ENCODE measurements around the gene TGOLN2. TPM values are rescaled to one million over a fixed set of nuclear protein-coding genes. Genes with fewer than 3 reads are reported as not detected.

The TGOLN2 gene
- total RNA-seq, 4 donors from 2014 or later, result 112 to 151 (median 128) TPM

DNA sequence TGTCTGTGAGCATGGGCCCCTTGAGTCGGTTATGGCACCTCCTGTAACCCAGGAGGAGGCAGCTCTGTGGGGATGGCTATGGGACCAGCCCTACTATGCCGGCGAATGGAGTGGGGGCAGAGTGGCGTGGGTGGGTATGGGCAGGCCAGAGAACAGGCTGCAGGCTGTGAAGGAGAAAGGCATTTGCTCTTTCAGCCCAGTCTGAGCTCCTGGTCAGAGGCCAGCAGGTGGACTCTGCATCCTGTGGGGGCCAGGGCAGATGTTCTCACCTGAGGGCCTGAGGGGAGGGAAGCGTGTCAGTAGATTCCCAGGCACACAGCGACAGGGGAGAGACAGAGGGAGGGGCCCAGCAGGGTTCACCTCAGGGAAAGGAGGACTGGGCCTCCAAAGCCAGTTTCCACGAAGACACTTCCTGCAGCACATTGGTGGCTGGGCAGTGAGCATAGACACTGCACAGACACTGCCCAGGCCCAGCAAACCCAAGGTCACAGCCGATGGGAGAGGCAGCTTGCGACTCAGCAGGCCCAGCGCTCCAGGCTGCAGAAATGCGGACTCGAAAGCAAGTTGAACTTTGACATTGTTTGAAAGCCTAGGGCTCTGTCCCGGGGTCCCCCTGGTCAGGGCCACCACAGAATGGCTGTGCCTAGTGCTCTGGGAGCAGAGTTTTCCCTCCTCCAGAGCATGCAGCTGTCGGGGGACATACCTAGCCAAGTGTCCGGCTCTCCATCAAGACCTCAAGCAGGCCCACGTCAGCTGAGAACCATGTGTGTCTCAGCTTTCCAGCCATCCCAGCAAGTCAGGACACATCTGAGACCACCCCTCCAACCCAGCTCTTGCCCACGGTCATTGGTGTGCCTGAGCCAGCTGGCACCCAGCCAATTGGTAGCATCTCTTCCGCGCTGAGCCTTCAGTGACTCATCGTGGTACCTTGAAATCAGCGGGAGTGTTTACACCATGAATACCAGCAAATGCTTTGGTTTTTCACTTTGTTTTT, 53.8 kb downstream of the TGOLN2 start:
- no peak for ATAC-seq (ENCODE audit: low FRiP score)
- DNase-seq (ENCODE audit: low spot score), result no peak
- TF ChIP-seq, protein P1, sequence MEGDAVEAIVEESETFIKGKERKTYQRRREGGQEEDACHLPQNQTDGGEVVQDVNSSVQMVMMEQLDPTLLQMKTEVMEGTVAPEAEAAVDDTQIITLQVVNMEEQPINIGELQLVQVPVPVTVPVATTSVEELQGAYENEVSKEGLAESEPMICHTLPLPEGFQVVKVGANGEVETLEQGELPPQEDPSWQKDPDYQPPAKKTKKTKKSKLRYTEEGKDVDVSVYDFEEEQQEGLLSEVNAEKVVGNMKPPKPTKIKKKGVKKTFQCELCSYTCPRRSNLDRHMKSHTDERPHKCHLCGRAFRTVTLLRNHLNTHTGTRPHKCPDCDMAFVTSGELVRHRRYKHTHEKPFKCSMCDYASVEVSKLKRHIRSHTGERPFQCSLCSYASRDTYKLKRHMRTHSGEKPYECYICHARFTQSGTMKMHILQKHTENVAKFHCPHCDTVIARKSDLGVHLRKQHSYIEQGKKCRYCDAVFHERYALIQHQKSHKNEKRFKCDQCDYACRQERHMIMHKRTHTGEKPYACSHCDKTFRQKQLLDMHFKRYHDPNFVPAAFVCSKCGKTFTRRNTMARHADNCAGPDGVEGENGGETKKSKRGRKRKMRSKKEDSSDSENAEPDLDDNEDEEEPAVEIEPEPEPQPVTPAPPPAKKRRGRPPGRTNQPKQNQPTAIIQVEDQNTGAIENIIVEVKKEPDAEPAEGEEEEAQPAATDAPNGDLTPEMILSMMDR (IDR thresholded peaks at IDR 0.05), result no peak

DNA sequence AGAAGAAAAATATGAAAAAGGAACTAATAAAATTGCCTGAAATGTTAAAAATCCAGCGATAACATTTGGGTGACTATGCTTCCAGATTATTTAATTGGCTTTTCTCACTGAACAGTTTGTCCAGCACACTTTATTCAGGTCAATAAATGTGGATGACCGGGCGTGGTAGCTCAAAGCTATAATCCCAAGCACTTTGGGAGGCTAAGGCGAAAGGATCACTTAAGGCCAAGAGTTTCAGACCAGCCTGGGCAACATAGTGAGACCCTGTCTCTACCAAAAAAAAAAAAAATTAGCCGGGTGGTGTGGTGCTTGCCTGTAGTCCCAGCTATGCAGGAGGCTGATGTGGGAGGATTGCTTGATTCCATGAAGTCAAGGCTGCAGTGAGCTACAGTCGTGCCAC, 55.4 kb downstream of the TGOLN2 start:
- TF ChIP-seq, protein P1 (IDR thresholded peaks at IDR 0.05), result no peak
- ATAC-seq (ENCODE audit: low FRiP score) (no peak), DNase-seq (ENCODE audit: low spot score) (no peak)

- TF ChIP-seq, protein P1 (IDR thresholded peaks at IDR 0.05), result no peak
- ATAC-seq (ENCODE audit: low FRiP score) (no peak), DNase-seq (ENCODE audit: low spot score) (no peak)
Observed at GRCh38 chr2:85269959-85270358, 57.8 kb downstream of the TGOLN2 start.

Small RNA genes within 50 kb of the gene (small RNA-seq; reads per million reads assigned to genes)
- gene AC062037.1 (not detected), gene RF00019 (not detected), gene RN7SL113P (not detected)

Other genes starting within 250 kb of the TGOLN2 start
- gene TCF7L1, start 194.6 kb downstream of the TGOLN2 start, total RNA-seq, result 10 to 100 TPM in 1 of 4 donors, 1 to 10 TPM in 3; 2.1 to 14.0 (median 3.9) TPM
- 100 to 1,000 TPM; 153 to 436 (median 303) TPM for gene RETSAT, start 26.5 kb upstream of the TGOLN2 start, total RNA-seq
- gene ELMOD3, start 26.8 kb upstream of the TGOLN2 start, total RNA-seq, result 10 to 100 TPM; 42.2 to 83.8 (median 67.9) TPM
- gene CAPG, start 82.4 kb upstream of the TGOLN2 start, total RNA-seq, result 100 to 1,000 TPM in 2 of 4 donors, 10 to 100 TPM in 2; 32.3 to 190 (median 99.5) TPM
- not detected for gene SH2D6, start 90.7 kb upstream of the TGOLN2 start, total RNA-seq
- 1,000 to 10,000 TPM in 1 of 4 donors, 100 to 1,000 TPM in 3; 223 to 1,046 (median 437) TPM for gene MAT2A, start 211.2 kb upstream of the TGOLN2 start, total RNA-seq
- gene GGCX, start 233.5 kb upstream of the TGOLN2 start, total RNA-seq, result 10 to 100 TPM; 24.7 to 44.1 (median 39.8) TPM
- 10 to 100 TPM; 23.3 to 48.7 (median 46.1) TPM for gene VAMP8, start 249.6 kb upstream of the TGOLN2 start, total RNA-seq

Measured in omental fat pad (tissue), 4 donors.